Eye (tissue), 1 donor: ENCODE measurements around the gene SASH1.

Experiments used
- DNase-seq: peaks from one replicate; pipeline ENCODE4 v3.0.0-alpha.2; 2015

SASH1 gene

GRCh38 chr6:148502083-148502772 lies 159.6 kb downstream of the SASH1 start:
- DNase-seq = no peak

- DNase-seq = no peak
These were observed 160.1 kb downstream of the SASH1 start for GRCh38 chr6:148502773-148503135.

DNA sequence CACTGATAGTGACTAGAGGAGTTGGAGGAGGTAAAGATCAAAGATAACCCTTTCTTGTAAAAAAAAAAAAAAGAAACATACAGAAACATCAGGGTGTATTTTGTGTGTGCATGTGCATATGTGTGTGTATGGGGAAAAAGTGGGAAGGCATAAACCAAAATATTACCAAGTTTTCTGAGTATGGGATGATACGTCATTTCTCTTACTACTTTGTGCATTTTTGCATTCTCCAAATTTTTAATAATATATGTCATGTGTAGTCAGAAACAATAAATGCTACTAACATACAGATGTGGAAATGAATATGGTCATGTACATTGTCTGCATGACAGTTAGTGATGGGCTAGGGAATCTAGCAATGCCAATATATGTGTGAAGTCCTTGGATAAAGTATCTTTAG lies 161.1 kb downstream of the SASH1 start:
- no peak for DNase-seq

GRCh38 chr6:148507774-148508173 lies 165.1 kb downstream of the SASH1 start:
- DNase-seq = no peak

DNA sequence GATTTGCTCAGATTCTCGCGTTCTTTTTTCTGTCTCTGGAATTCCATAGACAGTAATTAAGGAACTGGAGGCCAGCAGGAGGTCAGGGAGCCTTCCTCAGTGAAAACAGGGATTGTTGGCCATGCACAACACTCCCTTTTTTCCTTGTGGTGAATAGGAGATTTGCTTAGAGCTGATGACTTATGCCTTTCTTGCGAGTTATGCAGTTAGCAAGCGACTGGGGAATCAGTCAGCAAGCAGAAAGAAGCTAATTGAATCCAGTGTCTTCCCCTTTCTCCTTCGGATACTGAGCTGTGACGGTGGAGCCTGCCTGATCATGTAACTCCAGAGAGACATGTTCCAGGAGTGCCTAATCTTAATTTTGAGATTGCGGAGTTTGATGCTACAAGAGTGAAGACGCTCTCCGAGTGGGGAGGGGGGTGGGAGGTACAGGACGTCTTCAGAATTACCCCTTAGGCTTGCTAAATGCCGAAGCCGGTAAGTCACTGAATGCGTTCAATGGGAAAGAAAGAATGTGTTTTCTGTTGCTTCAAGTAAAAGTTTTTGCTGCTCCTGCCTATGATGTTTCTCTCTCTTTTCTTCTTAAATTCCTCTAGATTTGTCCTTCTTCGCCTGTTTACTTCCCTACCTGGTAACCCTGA lies 165.9 kb downstream of the SASH1 start:
- peak; percentile 80 for DNase-seq

- peak; percentile 77 for DNase-seq
These were observed 166.6 kb downstream of the SASH1 start for GRCh38 chr6:148509119-148509799.

DNA sequence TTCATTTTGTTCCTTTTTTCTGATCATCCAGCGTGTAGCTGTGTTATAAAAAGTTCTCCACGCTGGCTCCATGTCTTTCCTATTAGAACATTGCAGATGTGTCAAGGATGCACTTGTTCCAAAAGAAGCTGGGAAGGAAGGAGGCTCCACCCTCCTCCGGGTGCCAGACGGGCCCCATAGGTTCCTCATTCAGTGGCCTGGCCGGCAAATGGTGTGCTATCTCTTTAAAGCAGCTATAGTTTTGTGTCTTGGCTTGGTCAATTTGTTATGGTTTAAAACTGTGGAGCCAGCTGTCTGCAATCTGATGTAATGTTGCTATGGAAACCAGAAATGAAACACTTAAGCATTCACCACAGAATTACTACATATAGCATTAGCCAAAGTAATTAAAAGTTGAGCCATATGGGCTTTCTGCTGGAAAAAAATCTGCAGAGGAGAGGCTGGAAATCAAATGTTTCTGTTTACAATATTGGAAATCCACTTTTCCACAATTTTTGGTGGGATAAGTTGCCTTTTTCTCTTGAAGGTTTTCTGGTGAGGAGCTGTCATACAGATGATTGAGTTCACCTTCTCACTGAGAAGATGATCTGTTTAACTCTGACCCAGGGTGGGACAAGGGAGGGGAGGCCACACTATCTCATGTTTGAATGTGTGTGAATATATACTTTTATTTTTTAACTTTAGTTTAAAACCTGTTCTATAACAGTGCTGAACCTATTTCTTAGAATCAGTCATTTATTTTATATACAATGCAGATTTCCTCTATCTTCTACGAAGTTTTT lies 167.4 kb downstream of the SASH1 start:
- peak; percentile 89 for DNase-seq

- no peak for DNase-seq
These were observed 170.8 kb downstream of the SASH1 start for GRCh38 chr6:148513145-148514071.

DNA sequence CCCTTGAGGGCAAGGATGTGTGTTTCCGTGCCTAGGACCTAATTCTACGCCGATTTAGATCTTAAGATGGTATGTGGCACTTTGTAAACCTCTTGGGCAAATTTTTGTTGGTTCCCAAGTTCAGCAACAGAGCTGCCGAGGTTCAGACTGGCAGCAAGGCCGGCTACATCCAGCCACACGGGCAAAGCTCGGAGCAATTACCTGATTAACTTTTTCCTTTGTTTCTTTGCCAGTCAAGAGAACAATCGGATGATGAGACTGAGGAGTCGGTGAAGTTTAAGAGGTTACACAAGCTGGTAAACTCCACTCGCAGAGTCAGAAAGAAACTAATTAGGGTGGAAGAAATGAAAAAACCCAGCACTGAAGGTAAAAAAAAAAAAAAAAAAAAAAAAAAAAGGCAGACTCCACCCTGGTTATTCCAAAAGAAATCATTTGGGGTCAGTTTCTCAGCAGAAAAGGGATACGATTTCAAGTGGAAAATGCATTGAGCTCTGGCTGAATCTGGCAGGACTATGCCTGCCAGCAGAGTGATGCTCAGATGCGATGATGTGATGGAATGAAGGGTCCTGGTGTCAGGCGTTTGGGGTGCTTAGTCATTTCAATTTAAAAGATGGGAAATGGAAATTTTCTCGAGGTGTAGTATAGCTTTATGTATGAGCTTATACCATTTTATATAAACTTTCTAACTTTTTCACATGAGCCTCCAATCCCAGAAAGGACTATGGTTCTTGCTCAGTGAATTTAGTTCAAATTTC lies 171.6 kb downstream of the SASH1 start:
- no peak for DNase-seq

GRCh38 chr6:148516217-148516616 lies 173.6 kb downstream of the SASH1 start:
- no peak for DNase-seq

DNA sequence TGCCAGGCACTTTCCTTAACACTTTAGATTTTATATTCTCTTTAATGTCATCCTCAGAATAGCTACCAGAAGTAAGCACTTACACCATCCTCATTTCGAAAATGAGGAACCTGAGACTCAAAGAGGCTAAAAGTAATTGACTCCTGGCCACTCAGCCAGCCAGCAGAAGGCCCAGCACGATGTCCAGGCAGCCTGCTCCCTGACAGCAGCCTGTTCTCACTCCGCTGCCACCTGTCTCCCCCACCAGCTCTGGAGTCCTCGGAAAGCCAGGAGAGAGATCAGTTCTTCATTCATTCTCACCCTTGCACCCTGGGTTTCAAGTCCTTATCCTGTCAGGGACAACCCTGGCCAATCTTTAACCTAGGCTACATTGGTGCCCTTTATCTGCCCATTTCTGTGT lies 174.0 kb downstream of the SASH1 start:
- DNase-seq = no peak

GRCh38 chr6:148517470-148517869 lies 174.8 kb downstream of the SASH1 start:
- no peak for DNase-seq

- no peak for DNase-seq
These were observed 176.0 kb downstream of the SASH1 start for GRCh38 chr6:148518511-148519156.

- DNase-seq = no peak
These were observed 177.6 kb downstream of the SASH1 start for GRCh38 chr6:148520109-148520841.

- no peak for DNase-seq
These were observed 178.5 kb downstream of the SASH1 start for GRCh38 chr6:148521158-148521557.

- no peak for DNase-seq
These were observed 178.9 kb downstream of the SASH1 start for GRCh38 chr6:148521586-148521985.

- DNase-seq = no peak
These were observed 180.4 kb downstream of the SASH1 start for GRCh38 chr6:148523048-148523447.

- no peak for DNase-seq
These were observed 180.9 kb downstream of the SASH1 start for GRCh38 chr6:148523551-148523950.

GRCh38 chr6:148524471-148524882 lies 181.8 kb downstream of the SASH1 start:
- no peak for DNase-seq

DNA sequence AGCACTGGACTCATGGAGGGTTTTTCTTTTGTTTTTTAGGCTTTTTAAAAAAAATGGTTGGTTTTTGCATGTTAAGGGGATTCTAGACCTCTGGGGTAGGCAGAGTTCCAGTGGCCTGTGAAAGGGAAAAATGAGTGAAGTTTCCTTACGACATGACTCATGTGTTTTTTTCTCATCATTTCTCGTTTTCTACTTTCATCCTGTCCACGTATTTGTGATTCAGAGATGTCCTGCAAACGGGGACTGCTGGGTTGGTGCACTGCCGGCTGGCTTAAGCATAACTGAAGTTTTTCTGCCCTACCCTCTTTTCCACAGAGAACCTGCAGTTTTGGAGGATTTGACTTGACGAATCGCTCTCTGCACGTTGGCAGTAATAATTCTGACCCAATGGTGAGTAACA lies 182.3 kb downstream of the SASH1 start:
- DNase-seq = no peak
